GM12865 (cell line): ENCODE results near the gene MRPL4.

Experiments used
- DNase-seq: peaks from one replicate; pipeline ENCODE4 v3.0.0; 2010; ENCODE audit warnings: low read depth
- H3K4me3 ChIP-seq: 2 replicates; pipeline ENCODE4 v1.5.1; 2011; ENCODE audit warnings: mild to moderate bottlenecking, low read depth, low read length, control low read depth
- CTCF ChIP-seq: IDR thresholded peaks from 2 replicates; pipeline ENCODE4 v1.5.1; 2011; ENCODE audit warnings: low read length, control low read depth, low read depth, inconsistent platforms; ENCODE audit not compliant: insufficient read depth; ENCODE audit errors: missing control alignments

The MRPL4 gene

GRCh38 chr19:10260141-10260584, 8.1 kb downstream of the MRPL4 start:
- H3K4me3 ChIP-seq, result no peak overlapping the region
- TF ChIP-seq CTCF, result no peak
- peak; percentile 43 for DNase-seq

- no peak for TF ChIP-seq CTCF
- no peak for DNase-seq
- H3K4me3 ChIP-seq, result no peak overlapping the region
Measured at GRCh38 chr19:10262771-10263170, 10.8 kb downstream of the MRPL4 start.

- H3K4me3 ChIP-seq, result no peak overlapping the region
- no peak for TF ChIP-seq CTCF
- DNase-seq, result no peak
Measured at GRCh38 chr19:10266706-10267105, 14.7 kb downstream of the MRPL4 start.

GRCh38 chr19:10268071-10268470, 16.1 kb downstream of the MRPL4 start:
- DNase-seq, result no peak
- no peak for TF ChIP-seq CTCF
- no peak overlapping the region for H3K4me3 ChIP-seq

- H3K4me3 ChIP-seq, result peak overlapping the region; percentile 69
- DNase-seq, result peak; percentile 92
- peak; percentile 92 for TF ChIP-seq CTCF
Measured at GRCh38 chr19:10269333-10270179, 17.5 kb downstream of the MRPL4 start.

GRCh38 chr19:10270180-10270615, 18.2 kb downstream of the MRPL4 start:
- H3K4me3 ChIP-seq, result peak overlapping the region; percentile 69
- peak; percentile 89 for DNase-seq
- no peak for TF ChIP-seq CTCF
